GM18520 (cell line): ENCODE results near the gene DDX39B.

ENCODE experiments used
- ATAC-seq: cut with Tn5 transposase; IDR thresholded peaks from one replicate; pipeline ENCODE4 v1.9.1; 2021; ENCODE audit not compliant: unreplicated experiment

The DDX39B gene

DNA sequence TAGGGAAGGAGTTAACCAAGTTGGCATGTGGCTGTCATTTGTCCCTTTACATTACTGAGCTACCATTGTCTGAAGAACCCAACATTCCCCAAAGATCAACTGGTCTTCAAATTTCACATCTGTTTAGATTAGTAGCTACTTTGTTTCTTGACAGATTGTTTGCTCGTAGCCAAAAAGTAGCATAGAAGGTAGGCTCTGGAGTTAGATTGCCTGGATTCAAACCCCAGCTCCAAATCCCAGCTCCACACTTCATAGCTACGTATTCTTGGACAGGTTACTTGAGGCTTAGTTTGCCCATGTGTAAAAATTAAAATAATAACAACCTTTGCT lies 6.7 kb upstream of the DDX39B start:
- no peak for ATAC-seq

DNA sequence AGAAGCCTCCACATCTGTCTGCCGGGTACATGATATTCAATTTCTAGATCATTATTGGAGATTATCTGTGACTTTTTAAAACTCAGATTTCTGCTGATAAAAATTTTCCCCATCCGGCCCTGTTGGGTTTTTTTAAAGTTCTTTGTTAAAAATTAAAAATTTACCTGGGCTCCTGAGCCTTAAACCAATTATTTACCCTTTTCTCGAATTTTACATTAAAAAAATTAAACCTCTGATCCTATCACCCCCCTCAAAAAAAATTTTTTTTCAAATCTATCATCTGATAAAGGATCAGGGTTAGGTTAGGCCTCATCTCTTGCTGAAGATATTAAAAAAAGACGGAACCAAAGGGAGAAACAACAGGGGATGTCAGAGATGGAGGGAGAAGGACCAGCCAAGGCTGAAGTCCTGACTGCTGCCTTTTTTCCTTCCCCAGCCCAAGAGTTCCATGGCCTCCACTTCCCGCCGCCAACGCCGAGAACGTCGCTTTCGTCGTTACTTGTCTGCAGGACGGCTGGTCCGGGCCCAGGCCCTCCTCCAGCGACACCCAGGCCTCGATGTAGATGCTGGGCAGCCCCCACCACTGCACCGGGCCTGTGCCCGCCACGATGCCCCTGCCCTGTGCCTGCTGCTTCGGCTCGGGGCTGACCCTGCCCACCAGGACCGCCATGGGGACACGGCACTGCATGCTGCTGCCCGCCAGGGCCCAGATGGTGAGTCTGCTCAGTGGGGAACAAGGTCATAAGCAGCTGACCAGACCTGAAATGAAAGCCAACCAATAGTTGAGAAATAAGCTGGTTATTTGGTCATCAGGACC lies 6.1 kb upstream of the DDX39B start:
- ATAC-seq, result no peak

- ATAC-seq, result peak; percentile 56
Observed at GRCh38 chr6:31546958-31547726, 5.3 kb upstream of the DDX39B start, which contains the start of gene NFKBIL1. Gene NFKBIL1, plus strand, starts transcription at chr6:31547608. Its CDS starts 87 bp downstream, at chr6:31547695.

DNA sequence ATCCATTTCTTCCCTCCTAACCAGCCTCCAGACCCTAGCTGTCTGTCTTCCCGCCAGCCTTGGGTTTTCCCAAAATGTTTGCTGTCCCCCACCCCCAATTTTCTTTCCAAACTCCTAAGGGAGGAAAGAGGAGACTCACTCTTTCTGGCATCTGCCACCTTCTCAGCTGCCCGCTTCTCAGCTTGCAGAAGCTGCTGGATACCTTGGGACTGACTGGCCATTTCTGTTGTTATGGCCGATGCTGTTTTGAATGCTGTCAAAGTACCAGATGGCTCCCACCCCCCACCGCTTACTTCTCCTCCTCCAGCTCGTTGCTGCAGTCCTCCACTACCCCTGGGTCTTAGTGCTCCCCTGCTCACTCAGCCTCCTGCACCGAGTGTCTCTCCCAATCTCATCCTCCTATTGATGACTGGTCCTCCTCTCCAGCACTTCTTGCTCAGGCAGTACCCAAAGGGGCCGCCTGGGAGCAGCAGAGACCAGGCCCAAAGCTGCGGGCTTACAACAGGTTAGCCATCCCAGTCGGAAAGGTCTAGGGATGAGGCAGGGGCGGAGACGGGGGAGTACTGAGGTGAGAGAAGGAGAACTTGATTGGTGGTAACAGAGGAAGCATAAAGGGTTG lies 4.6 kb upstream of the DDX39B start, which contains the start of gene ATP6V1G2:
TSS of gene ATP6V1G2 (minus strand) at position 270 of the 619 bp plus-strand sequence. CDS start at position 221, 49 bp downstream.
- peak; percentile 47 for ATAC-seq

GRCh38 chr6:31545291-31545690 lies 3.5 kb upstream of the DDX39B start:
- ATAC-seq, result no peak

DNA sequence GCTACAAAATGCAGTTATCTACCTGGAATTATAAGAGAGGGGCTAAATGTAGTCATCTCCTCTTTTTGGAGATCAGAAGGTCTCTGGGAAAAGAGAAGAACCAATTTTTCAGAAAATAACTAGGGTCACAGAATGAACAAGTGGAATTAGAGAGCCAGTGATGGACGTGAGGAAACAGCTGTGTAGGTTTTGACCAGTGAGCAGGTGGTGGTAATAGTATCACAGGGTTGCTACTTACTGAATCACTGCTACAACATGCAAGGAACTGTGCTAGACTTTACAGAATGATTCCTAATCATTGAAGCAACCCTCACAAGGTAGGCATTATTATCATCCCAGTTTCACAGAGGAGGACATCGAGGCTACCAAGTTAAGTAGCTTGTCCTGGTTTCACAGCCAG lies 2.9 kb upstream of the DDX39B start:
- no peak for ATAC-seq

GRCh38 chr6:31543639-31544038 lies 1.8 kb upstream of the DDX39B start:
- no peak for ATAC-seq

DNA sequence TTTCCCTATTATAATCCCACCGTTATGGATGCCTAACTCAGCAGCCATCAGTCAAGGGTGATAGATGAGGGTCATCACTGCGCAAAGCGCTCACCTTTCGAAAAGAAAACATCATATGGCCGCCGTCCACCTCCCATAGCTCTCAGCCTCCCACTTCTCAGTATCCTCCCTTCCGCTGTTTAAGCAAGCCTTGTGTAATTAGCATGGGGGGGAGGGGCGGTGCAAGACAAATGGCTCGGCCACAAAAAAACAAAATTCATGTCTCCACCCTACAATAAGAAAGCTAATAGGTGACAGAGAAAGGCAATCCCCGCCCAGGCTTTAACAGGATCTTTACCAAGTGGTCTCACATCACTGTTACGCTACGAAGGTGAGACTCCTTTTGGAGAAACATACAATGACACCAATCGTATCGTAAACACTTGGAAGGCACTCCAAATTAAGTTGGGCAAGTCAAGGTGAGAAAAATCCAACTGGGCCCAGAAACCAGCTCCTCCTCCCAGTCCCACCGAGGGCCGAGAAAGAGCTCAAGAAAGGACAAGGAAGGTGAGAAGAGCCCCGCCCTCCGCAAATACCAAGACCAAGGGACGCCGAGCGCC lies 645 bp downstream of the DDX39B start:
- ATAC-seq, result no peak

DNA sequence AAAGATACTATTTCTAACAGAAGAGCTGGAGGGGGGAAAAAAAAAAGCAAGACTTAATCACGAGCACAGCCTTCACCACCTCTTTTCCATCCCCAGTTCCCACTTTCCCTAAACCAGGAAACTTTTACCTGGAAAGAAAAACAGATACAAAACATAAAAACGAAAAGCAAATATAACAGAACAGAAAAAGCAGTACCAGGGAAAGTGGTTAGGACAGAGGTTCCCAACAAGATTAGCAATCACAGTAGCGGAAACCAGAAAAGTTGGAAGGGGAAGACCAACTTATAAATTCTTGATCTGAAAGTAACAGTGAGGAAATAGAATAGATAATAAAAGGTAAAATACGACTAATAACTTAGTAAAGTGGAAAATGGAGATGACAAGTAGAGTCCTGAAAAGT lies 1.2 kb downstream of the DDX39B start:
- ATAC-seq, result no peak

GRCh38 chr6:31538805-31539400 lies 2.9 kb downstream of the DDX39B start:
- ATAC-seq, result no peak

DNA sequence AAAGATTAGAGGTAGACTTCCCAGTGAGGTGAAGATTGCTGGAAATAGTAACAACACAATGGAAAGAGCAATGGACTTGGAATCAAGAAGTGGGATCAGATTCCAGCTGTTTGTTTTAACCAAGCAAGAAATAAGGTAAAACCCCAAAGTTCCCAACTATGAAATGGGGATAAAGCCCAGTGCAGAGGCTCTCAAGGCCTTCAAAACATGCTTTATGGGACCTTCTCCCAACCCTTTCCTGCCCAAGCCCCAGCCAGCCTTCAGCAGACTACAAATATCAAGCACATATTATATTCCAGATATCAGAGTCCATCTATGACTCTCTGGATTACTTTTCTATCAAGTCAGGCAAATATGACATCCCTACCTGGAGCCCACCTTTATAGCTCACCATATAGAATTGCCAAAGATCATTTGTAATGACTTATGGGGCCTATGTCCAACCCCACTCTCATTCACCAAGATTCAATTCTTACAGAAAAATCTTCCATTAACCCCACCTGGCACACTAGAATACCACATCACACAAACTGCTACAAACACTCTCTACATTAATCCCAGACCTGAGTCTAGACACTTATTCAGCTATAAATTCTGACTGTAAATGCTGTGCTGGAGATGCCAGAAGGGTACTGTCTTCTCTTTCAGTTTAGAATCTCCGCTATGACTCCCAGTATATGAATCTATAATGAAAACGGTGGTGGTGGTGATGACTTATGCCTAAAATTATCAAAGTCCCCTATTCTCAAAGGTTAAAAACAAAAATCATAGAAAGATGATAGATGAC lies 6.1 kb downstream of the DDX39B start:
- ATAC-seq, result no peak

DNA sequence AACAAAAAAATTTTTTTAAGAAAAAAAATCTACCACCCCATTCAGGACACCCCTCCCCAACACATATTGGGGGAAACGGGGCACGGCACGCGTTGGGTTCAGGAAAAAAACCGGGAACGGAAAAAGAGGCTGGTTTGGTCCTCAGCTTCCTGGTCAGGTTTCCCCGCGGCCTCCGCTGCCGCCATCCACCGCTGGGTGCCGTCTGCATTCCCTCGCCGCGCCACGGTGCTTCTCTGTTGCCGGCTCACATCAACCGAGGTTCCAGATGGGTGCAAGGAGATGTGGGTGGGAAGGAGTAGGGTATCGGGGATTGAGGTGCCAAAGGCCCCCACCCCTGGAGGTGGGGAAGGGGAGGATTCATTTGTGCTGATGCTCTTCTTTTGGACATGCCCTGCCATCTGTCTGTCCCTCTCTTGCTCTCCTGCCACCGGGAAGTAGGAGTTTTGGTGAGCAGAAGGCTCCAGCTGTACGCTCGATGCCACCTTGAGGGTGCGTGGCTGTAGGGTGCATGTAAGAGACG lies 7.2 kb downstream of the DDX39B start:
- ATAC-seq, result no peak

DNA sequence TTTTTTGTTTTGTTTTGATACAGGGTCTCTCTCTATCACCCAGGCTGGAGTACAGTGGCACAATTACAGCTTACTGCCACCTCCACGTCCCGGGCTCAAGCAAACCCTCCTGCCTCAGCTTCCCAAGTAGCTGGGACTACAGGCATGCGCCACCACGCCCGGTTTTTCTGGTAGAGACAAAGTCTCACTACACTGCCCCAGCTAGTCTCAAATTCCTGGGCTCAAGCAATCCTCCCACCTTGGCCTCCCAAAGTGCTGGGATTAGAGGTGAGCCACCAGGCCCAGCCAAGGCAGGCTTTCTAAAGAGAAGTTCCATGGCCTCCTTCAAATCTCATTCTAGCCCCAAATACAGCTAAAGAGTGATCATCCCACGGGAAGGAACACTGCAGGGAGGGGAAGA lies 7.8 kb downstream of the DDX39B start:
- ATAC-seq, result no peak

- no peak for ATAC-seq
Observed at GRCh38 chr6:31533455-31533841, 8.4 kb downstream of the DDX39B start.

DNA sequence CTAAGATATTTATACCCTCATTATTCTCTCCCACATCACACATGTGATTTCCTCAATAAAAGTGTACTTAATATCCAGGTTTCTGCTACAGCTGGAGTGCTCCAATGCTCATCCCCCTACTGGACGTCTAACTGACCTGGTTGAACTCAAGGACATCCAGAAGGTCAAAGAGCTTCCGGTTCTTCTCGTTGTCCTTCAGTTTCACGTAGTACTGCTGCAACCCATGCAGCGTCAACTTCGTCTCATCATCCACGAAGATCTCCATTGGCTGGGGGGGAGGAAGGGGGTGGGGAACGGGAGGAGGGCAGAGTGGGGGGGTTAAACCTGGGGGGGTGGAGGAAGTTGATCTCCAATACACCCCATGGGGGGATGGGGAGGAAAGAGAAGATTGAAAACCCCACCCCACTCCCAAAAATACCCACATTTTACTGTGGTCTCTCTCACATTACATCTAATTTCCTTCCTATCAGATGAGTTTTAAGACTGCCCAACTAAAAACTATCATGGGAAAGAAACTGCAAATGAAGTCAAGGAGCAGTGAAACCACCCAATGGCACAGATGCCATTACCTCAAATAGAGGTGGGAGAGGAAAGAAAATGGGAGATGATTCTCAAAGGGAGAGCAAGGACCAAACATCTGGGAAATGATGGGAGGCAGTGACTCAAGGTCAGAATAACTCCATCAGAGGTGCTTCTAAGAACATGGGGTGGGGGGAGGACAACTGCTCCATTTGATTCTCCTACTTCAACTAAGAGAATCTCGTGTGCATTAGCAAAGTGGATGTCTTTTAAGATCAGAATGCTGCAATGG lies 9.0 kb downstream of the DDX39B start:
- no peak for ATAC-seq

DNA sequence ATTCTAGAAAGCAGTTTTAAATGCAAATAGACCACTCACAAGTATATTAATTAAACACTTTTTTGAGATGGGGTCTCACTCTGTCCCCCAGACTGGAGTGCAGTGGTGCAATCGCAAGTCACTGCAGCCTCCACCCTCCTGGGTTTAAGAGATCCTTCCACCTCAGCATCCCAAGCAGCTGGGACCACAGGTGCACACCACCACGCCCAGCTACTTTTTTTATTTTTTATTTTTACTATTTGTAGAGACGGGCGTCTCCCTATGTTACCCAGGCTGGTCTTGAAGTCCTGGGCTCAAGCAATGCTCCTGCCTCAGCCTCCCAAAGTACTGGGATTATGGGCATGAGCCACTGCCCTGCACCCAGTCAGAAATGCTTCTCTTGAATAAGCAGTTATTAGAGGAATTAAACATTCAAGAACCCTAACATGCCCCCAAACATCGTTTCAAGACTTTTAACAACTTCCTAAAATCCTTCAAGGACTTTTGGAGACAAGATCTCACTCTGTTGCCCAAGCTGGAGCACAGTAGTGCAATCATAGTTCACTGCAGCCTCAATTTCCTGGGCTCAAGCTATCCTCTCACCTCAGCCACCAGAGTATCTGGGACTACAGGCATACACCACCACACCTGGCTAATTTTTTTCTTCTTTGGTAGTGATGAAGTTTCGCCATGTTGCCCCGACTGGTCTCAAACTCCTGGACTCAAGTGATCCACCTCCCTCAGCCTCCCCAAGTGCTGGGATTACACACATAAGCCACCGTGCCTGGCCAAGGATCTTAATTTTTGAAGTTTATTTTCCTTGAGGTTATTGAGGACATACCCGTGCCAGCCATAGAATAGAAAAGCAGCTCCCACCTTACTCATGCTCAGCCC lies 9.8 kb downstream of the DDX39B start:
- ATAC-seq, result no peak

GRCh38 chr6:31531162-31531561 lies 10.6 kb downstream of the DDX39B start:
- no peak for ATAC-seq

DNA sequence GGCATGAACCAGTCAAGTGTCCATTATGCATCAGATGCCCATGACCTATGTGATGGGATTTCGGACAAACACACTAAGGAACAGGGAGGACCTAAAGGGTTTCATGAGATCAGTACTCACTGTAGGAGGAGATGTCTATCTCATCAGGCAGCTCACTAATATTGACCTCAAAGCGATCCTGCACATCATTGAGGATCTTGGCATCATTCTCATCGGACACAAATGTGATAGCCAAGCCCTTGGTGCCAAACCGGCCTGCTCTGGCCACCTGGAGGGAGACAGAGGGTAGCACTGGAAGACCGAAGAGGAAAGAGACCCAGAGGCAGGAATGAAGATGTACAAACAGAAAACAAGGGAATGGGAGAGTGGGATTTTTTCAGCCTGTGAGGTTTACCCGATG lies 11.1 kb downstream of the DDX39B start:
- no peak for ATAC-seq
